HK-2 (cell line): Measurements from ENCODE around the gene OPRD1.
A peak's percentile ranks its signal among the peaks of the same experiment; 100 is the strongest.

ENCODE experiments used
- DNase-seq: peaks from one replicate; pipeline ENCODE4 v3.0.0-alpha.2; 2018; ENCODE audit not compliant: unreplicated experiment

The OPRD1 gene

DNA sequence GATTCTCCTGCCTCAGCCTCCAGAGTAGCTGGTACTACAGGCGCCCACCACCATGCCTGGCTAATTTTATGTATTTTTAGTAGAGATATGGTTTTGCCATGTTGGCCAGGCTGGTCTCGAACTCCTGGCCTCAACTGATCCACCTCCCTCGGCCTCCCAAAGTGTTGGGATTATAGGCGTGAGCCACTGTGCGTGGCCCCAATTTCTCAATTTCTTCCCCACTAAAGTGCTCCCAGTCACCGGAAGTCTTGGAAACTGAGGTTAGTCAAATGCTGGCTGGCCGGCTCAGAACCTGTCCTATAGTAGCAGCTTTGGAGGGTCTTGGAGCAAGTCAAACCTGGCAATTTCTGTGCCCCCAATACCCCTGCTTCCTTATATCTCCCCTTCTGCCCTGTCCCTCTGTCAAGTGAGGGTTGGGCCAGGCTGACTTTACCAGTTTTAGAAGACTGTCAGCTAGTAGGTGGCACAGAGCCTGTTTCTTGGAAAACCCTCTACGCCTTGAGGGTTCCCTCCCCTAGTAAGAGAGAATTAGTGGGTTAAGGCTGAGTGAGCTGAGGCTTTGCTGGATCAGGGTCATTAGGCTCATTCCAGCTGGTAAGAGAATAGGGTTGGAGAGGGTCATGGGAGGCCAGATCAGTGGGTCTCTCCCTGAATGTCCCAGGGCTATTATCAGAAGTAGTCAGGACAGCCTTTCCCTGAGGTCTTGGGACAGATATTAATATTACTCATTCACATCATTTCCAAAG is 94.1 kb downstream of the OPRD1 start:
- DNase-seq: no peak

DNA sequence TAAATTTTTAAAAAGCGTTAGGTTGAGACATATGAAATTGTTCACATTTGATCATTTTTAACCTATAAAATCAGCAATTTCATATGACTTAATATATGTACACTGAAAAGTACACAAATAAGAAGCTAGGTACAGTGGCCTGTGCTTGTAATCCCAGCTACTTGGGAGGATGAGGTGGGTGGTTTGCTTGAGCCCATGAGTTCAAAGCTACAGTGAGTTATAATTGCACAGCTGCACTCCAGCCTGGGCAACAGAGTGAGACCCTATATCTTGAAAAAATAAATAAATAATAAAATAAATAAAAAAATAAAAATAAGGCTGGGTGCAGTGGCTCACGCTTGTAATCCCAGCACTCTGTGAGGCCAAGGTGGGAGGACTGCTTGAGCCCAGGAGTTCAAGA is 97.2 kb downstream of the OPRD1 start:
- DNase-seq: no peak

- no peak for DNase-seq
These were observed 98.6 kb downstream of the OPRD1 start for GRCh38 chr1:28910379-28911115.

- DNase-seq: no peak
These were observed 101.8 kb downstream of the OPRD1 start for GRCh38 chr1:28913786-28914227.

DNA sequence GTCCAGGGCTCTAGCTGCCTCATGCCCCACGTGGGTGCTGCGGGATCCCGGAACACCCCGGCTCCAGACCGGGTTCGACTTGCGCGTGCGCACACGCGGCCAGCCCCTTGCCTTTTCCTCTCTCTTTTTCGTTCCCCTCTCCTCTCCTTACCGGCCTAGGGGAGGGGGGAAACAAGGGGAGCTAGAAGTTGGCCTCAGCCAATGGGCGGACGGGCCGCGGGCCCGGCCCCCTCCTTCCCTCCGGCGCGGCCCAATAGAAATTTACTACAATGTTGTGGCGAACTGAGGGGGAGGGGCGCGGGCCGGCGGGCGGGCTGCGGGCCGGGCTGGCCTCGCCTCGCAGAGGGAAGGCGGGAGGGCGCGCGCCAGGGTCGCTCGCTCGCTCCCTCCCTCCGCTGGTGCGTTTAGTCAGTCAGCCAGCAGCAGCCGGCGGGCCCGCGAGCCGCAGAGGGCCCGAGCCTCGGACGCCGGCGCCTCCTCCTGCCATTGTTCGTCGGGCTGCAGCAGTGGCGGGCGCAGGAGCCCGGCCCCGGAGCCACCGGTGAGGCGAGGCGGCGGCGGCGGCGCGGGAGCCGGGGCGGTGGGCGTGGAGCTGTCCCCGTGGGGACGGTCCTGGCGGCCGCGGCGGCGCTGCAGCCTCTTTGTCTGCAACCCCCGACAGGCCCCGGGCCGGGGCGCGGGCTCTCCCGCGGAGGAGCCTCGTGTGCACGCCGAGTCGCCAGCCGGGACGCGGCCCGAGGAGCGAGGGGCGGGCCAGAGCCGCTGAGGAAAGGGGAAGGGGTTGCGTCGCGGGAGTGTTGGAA is 102.5 kb downstream of the OPRD1 start, which contains the start of gene EPB41:
EPB41 (plus strand) TSS at position 342 of the 803 bp plus-strand sequence. CDS start 72,869 bp downstream, outside the sequence.
- peak; percentile 92 for DNase-seq

DNA sequence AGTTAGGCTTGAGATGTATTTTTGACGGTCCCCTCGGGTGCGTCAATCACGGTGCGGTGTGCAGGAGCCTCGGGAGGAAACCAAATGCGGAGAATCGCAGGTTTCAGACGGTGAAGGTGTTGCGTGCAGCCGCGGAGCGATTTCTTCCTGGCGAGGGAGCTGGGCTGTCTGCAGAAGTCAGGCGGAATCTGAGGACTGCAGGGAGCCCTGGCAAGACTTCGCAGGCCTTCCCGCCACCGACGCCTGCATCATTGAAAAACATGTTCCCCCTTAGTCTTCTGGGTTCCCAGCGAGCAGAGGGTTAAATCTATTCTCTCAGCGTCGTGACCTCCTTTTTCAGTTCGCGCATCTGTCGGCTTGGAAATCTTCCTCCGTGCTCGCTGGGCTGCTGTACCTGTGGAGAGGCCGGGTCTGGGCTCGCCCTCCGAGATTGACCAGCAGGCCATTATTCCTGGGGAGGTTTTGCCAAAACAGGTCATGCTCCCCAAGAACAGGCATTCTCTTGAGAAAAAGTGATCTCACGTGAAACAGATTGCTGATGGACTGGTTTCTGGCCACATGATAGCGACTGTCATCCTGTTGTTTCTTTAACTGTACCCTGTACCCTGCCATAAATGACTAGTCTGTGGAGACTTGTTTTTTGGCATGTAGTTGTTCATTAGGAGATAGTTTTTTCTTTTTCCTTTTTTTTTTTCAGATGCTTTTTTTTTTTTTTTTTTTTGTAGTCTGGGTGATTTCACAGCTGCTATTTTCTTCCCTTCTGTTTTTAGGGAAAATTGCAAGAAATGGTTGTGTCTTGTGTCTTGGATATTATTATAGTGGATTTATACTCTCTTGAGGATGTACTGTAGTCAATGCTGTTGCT is 103.3 kb downstream of the OPRD1 start:
- peak; percentile 57 for DNase-seq

DNA sequence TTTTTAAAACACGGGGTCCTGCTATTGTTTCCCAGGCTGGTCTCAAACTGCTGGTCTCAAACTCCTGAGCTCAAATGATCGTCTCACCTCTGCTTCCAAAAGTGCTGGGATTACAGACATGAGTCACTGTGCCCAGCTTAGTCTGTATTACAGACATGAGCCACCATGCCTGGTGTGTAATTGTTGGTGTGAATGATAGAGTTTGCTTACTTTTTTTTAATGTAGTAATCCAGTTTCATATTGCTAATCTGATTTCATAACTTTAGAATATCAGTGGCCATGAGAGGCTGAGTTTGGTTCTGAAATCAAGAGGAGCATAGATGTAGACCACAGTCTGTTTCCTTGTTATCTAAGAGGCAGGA is 105.8 kb downstream of the OPRD1 start:
- no peak for DNase-seq
